GM18505 (cell line): Measurements from ENCODE around the gene ESPNL.

Experiments
- ATAC-seq: cut with Tn5 transposase; IDR thresholded peaks from one replicate; pipeline ENCODE4 v1.9.1; 2021; ENCODE audit not compliant: unreplicated experiment
- POLR2A ChIP-seq: IDR thresholded peaks from 4 replicates; pipeline ENCODE4 v1.6.1; 2011; ENCODE audit warnings: borderline replicate concordance; ENCODE audit not compliant: insufficient read depth, insufficient read length; ENCODE audit errors: extremely low read depth

ESPNL gene

GRCh38 chr2:238119756-238120462 lies 19.8 kb downstream of the ESPNL start:
- TF ChIP-seq POLR2A: no peak
- ATAC-seq: no peak

GRCh38 chr2:238120463-238121298 lies 20.5 kb downstream of the ESPNL start:
- TF ChIP-seq POLR2A: no peak
- ATAC-seq: no peak

GRCh38 chr2:238121511-238122286 lies 21.6 kb downstream of the ESPNL start:
- no peak for TF ChIP-seq POLR2A
- no peak for ATAC-seq

- no peak for TF ChIP-seq POLR2A
- no peak for ATAC-seq
Measured at GRCh38 chr2:238122287-238123217, 22.4 kb downstream of the ESPNL start.

- ATAC-seq: no peak
- no peak for TF ChIP-seq POLR2A
Measured at GRCh38 chr2:238123218-238123971, 23.3 kb downstream of the ESPNL start.

- TF ChIP-seq POLR2A: no peak
- ATAC-seq: no peak
Measured at GRCh38 chr2:238123991-238124470, 23.9 kb downstream of the ESPNL start.

- no peak for ATAC-seq
- no peak for TF ChIP-seq POLR2A
Measured at GRCh38 chr2:238124488-238125126, 24.5 kb downstream of the ESPNL start.

GRCh38 chr2:238125127-238125885 lies 25.2 kb downstream of the ESPNL start:
- TF ChIP-seq POLR2A: no peak
- no peak for ATAC-seq

GRCh38 chr2:238126338-238126737 lies 26.2 kb downstream of the ESPNL start:
- ATAC-seq: no peak
- no peak for TF ChIP-seq POLR2A

GRCh38 chr2:238126775-238127164 lies 26.6 kb downstream of the ESPNL start:
- ATAC-seq: no peak
- TF ChIP-seq POLR2A: no peak
